ENCODE data around the gene RNASE13. TPM values are rescaled to one million over a fixed set of nuclear protein-coding genes. Genes with fewer than 3 reads are reported as not detected.
A peak's percentile ranks its signal among the peaks of the same experiment; 100 is the strongest.

RNASE13 gene
- total RNA-seq, 1 experiment from 2014 or later: not detected

DNA sequence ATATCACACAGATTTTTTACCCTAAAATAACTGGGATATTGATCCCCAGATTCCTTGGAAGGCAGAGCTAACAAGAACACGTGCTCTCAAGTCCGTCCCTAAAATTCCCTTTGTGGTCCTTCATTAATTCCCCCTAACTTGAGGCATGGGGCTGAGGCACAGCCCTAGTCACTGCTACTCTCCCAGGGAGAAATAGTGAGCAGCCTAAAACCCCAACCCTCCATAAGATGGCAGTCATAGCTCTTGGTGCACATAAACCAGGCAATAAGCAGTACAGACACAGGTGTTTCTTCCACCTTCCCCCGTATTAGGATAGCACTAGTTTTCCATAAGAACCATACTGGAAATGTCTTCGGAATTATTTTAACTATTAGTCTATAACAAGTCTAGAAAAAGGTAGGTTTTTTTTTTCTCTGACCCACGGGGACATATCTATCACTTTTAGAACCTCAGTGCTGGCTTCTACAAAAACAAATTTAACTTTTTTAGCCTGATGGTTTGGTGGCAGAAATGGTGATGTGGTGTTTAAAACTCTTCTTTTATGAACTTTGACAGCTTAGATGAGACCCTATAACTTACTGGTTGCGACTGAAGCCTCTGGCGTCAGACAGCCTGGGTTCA lies 32.4 kb upstream of the RNASE13 start:
- DNase-seq: no peak
- Mint-ChIP-seq H3K27me3 (ENCODE audit: low read depth) (peaks cover 21% of the 10 kb centered on the region), H3K27ac (no peak overlapping the region; a peak in 1 of 7 replicates)

More for the DNA sequence above, 32.4 kb upstream of the RNASE13 start:
- H3K18ac ChIP-seq (ENCODE audit: insufficient read length, low read depth, low read length): no peak overlapping the region
- no peak overlapping the region for H3K9ac ChIP-seq (ENCODE audit: extremely low read depth, insufficient read length, low read length)
- no peak overlapping the region for H3T11ph ChIP-seq (ENCODE audit: low read length)
- H2AFZ ChIP-seq (ENCODE audit: low read length): no peak overlapping the region
- no peaks in the 10 kb centered on the region for H3K9me3 ChIP-seq (ENCODE audit: control insufficient read depth, low read depth, low read length)
- H3K56ac ChIP-seq (ENCODE audit: insufficient read length, low read depth, low read length): no peak overlapping the region
- no peak overlapping the region for H4K91ac ChIP-seq (ENCODE audit: insufficient read length, low read depth, low read length)
- Mint-ChIP-seq H3K9me3 (no peaks in the 10 kb centered on the region), H3K4me3 (no peak overlapping the region; a peak in 1 of 5 replicates), H3K36me3 (ENCODE audit: insufficient read depth in 1 of 3, low read depth in 3 of 3) (peaks cover 0 to 3% (median 0%) of the 10 kb centered on the region in 3 experiments; a peak in 3 of 7 replicates), H3K4me1 (peaks cover 24 to 28% of the 10 kb centered on the region in 2 experiments)
- H2BK20ac ChIP-seq (ENCODE audit: low read depth, low read length, poor library complexity, severe bottlenecking): no peak overlapping the region
- H3K79me1 ChIP-seq (ENCODE audit: insufficient read depth, low read depth, low read length, poor library complexity, severe bottlenecking): no peaks in the 10 kb centered on the region
- no peak overlapping the region for H2BK5ac ChIP-seq (ENCODE audit: insufficient read length, low read length)
- no peak overlapping the region for H4K8ac ChIP-seq (replicated peaks; ENCODE audit: insufficient read length, low read depth, low read length)
- H4K20me1 ChIP-seq (ENCODE audit: control insufficient read depth, insufficient read depth, insufficient read length): no peaks in the 10 kb centered on the region
- whole genome bisulfite sequencing (ENCODE audit: extremely low coverage, insufficient read length, low lambda C conversion rate): no CpG with 5 or more reads among the region's 7 CpGs
- H3K4me2 ChIP-seq (ENCODE audit: insufficient read depth, insufficient read length, low read length): no peak overlapping the region
- H3K23ac ChIP-seq (ENCODE audit: insufficient read length, low read depth, low read length): no peak overlapping the region
- H2BK12ac ChIP-seq (ENCODE audit: insufficient read length, low read depth, low read length): no peak overlapping the region
- H3K27ac ChIP-seq (ENCODE audit: insufficient read length, low read depth, low read length): no peak overlapping the region
- H3K14ac ChIP-seq (ENCODE audit: insufficient read depth, low read length): no peak overlapping the region
- no peak overlapping the region for H3K4ac ChIP-seq (ENCODE audit: low read depth, low read length)
- no peak overlapping the region for H2BK120ac ChIP-seq (ENCODE audit: low read depth, low read length, poor library complexity, severe bottlenecking)
- no peaks in the 10 kb centered on the region for H3K27me3 ChIP-seq (ENCODE audit: insufficient read depth, low read length)
- H3K4me1 ChIP-seq (ENCODE audit: insufficient read depth, low read length): no peaks in the 10 kb centered on the region; the same call in 1 of the 2 replicates
- H3K79me2 ChIP-seq (ENCODE audit: insufficient read depth, low read length): no peaks in the 10 kb centered on the region
- H4K5ac ChIP-seq (ENCODE audit: insufficient read length, low read depth, low read length): no peak overlapping the region
- H2AK5ac ChIP-seq (ENCODE audit: insufficient read length, low read length): no peak overlapping the region
- TF ChIP-seq, protein P1, sequence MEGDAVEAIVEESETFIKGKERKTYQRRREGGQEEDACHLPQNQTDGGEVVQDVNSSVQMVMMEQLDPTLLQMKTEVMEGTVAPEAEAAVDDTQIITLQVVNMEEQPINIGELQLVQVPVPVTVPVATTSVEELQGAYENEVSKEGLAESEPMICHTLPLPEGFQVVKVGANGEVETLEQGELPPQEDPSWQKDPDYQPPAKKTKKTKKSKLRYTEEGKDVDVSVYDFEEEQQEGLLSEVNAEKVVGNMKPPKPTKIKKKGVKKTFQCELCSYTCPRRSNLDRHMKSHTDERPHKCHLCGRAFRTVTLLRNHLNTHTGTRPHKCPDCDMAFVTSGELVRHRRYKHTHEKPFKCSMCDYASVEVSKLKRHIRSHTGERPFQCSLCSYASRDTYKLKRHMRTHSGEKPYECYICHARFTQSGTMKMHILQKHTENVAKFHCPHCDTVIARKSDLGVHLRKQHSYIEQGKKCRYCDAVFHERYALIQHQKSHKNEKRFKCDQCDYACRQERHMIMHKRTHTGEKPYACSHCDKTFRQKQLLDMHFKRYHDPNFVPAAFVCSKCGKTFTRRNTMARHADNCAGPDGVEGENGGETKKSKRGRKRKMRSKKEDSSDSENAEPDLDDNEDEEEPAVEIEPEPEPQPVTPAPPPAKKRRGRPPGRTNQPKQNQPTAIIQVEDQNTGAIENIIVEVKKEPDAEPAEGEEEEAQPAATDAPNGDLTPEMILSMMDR (conservative IDR thresholded peaks at IDR 0.05): peak; percentile 43; the same call in 2 of the 3 replicates
- no peak overlapping the region for H2BK15ac ChIP-seq (ENCODE audit: low read depth, low read length)
- peaks cover 30% of the 10 kb centered on the region for H3K23me2 ChIP-seq (ENCODE audit: insufficient read length, low read depth, low read length, poor library complexity, severe bottlenecking)
